ENCODE measurements around the gene BDH1.
A peak's percentile ranks its signal among the peaks of the same experiment; 100 is the strongest.

Gene BDH1

GRCh38 chr3:197504641-197505121 is 51.1 kb downstream of the BDH1 start:
- DNase-seq, result no peak

DNA sequence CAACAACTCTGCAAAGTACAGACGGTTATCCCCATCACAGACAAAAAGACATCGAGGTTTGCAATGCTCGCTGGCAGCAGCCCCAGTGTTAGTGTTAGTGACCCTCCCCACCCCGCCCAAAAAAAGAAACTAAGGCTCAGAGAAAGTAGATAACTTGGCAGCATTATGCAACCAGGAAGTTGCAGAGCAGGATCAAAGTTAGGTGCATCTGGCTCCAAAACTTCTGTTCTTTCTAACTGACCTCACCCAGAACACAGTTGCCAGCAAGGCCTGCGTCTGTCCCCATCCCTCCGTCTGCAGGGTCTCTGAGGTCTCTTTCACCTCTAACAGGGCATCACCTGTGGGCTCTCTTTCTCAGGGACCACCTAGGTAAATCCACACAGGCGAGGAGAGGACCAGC is 51.5 kb downstream of the BDH1 start:
- DNase-seq, result no peak

- DNase-seq, result no peak
Measured at GRCh38 chr3:197503652-197504051, 52.1 kb downstream of the BDH1 start.

DNA sequence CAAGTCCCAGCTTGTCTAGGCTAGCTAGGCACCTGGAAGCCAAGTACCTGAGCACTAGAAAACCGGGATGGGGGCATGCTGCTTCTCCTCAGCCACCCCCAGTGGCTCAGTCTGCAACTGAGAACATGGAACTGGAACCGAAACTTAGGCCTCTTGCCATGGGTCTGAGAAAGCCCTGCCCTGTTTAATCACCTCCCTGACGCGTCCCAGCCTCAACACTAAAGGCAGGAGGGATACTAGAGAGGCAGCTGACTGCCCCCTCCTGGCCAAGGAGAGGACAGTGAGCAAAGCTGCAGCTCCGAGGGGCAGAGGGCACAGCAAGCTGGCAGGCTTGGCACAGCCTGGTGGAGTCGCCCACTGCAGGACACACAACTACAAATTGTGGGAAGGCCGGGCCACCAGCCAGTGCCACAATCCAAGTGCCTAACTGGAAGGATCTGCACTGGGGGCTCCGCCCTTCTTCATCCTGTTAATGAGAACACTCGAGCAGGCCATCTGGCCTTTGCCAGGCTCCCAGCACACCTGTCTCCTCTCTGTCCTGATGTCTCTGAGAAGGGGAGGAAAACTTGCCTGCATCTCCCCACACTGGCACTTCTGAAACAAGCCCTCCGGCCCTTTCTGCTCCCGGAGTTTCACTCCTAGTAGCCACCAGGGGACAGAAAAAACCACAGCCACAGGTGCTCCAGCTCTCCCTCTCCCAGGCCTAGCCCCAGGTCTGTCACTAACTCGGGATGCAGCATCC is 53.7 kb downstream of the BDH1 start:
- DNase-seq, result peak; percentile 39

GRCh38 chr3:197501496-197501878 is 54.3 kb downstream of the BDH1 start:
- DNase-seq, result no peak

GRCh38 chr3:197500812-197501211 is 55.0 kb downstream of the BDH1 start:
- no peak for DNase-seq

DNA sequence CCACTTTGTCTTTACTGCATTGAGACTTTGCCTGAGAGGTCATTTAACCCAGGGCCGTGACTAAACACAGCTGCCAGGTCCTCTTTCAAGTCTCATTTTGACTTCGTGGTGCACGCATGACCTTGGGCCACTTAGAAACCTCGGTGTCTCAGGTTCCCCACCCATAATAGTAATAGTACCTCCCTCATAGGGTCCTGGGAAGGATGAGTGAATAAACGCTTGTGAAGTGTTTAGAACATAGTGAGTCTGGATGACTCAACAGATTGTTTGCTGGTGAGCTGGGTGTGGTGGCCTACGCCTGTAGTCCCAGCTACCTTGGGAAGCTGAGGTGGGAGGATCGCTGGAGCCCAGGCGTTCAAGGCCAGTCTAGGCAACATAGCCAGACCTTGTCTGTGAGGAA is 56.3 kb downstream of the BDH1 start:
- DNase-seq, result no peak

DNA sequence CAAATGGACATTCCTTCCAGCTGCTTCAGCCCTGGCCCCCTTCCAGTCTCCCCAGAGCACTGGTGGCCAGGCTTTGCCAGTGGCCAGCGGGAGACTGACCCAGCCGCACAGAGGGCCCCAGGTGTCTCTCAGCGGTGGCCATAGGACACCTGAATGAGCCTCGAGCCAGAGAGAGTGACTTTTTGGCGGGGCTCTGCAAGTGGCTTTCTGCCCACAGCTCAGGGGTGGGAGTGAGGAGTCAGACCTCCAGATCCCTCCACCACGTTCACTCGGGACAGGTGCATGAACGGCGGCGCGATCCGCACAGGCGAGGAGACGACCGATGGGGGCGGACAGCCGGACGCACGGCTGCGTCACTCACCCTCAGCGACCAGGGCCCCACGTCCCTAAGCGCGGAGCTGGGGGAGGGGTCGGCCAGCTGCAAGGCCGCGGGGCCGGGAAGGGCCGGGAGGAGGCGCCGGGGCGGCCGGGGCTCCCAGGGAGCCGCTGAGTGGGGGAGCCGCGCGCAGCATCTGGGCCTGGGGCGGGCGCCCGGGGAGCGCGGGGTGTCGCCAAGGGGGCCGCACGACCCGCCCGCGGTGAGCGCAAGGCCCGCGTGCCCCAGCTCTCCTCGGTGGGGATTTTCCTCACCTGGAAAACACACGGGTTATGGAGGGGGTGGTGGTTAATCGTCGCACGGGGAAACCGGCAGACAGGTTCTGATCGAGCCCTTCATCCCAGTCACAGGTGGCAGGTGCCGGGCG is 57.1 kb downstream of the BDH1 start:
- DNase-seq, result no peak

- no peak for DNase-seq
Measured at GRCh38 chr3:197496746-197497125, 59.0 kb downstream of the BDH1 start.

GRCh38 chr3:197495999-197496745 is 59.6 kb downstream of the BDH1 start:
- DNase-seq, result no peak

DNA sequence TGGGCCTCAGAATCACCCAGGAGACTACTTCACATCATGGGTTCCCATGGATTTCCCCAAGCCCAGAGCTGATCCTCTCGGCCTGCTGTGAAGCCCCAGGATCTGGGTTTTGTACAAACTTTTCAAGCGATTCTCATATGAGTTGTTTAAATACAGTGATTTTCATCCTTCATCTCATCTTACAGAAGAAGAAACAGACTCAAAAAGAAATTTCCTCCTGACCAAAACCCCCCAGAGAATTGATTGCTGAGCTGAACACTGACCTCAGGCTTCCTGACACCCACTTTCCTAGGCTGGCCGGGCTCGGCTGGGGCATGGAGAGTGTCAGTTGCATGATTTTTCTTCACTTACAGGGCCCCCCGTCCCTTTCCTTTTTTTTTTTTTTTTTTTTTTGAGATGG is 60.3 kb downstream of the BDH1 start:
- DNase-seq, result no peak

DNA sequence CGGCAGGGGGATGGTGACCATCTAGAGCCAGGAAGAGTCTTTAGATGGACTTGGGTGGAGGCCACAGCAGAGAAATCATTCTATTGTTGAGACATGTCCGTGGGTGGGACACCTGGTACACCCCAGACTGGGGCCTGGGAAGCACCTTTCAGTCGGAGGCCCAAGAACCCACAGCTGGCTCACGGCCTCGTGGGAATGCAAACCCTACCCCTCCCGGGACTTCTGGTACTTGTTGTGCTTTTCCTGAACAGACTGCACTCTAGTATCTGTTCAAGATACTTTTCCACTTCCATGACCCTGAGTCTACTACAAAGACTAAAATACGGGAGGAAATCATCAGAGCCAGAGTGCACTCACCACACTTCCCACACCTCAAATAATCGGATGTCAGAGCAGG is 60.7 kb downstream of the BDH1 start:
- DNase-seq, result no peak

GRCh38 chr3:197494366-197495058 is 61.3 kb downstream of the BDH1 start:
- no peak for DNase-seq

- DNase-seq, result no peak
Measured at GRCh38 chr3:197493049-197493448, 62.7 kb downstream of the BDH1 start.

DNA sequence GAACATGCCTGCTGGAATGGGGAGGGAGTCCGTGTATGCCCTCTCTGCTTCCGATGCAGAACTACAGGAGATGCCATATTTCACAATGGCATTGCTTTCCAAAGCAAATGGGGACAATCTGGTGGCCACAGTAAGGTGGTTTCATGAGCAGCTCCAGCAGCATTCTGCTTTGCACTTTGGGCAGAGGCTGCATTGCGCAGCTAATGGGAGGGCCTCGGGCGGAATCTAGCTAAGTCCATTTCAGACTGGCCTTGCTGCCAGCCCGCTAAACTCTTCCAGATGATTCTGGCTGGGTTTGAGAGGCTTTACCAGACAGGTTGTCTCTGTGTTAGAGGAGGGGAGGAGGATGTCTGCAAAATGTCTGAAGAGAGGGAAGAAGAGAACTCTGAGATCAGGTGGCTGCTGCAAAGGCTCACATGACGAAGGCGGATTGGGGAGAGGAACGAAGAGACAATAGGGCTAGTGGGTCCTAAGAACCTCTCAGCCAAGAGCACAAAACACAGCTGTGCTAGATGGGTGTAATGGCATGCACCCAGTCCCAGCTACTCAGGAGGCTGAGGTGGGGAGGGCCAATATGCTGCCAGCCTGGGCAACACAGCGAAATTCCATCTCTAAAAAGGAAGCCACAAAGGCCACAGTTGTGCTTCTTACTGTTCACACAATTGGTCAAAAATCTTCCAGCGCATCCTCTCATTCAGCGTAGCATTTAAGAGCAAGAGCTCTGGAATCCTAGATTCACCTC is 63.7 kb downstream of the BDH1 start:
- no peak for DNase-seq

DNA sequence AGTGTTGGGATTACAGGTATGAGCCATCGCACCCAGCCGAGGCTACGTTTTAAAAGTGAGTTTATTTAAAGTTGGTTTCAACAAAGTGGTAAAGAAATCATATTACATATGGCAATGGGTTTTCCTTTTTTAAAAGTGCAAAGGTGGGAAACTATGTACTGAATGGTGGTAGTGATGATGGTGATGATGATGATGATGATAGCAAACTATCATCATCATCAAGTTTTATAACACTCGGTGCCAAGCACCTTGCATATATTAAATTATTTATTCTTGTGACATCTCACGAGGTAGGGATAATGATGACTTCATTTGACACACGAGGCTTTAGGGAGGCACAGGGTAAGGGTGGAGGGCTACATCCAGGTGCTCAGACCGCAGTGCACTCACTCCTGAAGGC is 64.3 kb downstream of the BDH1 start:
- no peak for DNase-seq

GRCh38 chr3:197490098-197491058 is 65.4 kb downstream of the BDH1 start:
- no peak for DNase-seq

GRCh38 chr3:197487911-197488391 is 67.8 kb downstream of the BDH1 start:
- DNase-seq, result no peak

- no peak for DNase-seq
Measured at GRCh38 chr3:197486861-197487260, 68.9 kb downstream of the BDH1 start.

GRCh38 chr3:197485143-197485542 is 70.6 kb downstream of the BDH1 start:
- DNase-seq, result no peak
